Esophagus muscularis mucosa (tissue), 3 donors: Measurements from ENCODE around the gene DDX23.

Experiments
- POLR2AphosphoS5 ChIP-seq, 2 donors: sonication (generic); formaldehyde crosslinking; IDR thresholded peaks; one replicate each; pipeline ENCODE4 v1.6.1; 2017; ENCODE audit warnings: antibody characterized with exemption in 2 of 2
- TF ChIP-seq, protein P1 (sequence below), 3 experiments: fragments of 200-600 bp in 2 of 3; fragments of 450-650 bp in 1 of 3; sonication (generic) in 2 of 3; IDR thresholded peaks; one replicate each; pipeline ENCODE4 v1.5.1; 2017 to 2019; ENCODE audit warnings: antibody characterized with exemption in 3 of 3, mild to moderate bottlenecking in 2 of 3, moderate library complexity in 1 of 3

DNA sequence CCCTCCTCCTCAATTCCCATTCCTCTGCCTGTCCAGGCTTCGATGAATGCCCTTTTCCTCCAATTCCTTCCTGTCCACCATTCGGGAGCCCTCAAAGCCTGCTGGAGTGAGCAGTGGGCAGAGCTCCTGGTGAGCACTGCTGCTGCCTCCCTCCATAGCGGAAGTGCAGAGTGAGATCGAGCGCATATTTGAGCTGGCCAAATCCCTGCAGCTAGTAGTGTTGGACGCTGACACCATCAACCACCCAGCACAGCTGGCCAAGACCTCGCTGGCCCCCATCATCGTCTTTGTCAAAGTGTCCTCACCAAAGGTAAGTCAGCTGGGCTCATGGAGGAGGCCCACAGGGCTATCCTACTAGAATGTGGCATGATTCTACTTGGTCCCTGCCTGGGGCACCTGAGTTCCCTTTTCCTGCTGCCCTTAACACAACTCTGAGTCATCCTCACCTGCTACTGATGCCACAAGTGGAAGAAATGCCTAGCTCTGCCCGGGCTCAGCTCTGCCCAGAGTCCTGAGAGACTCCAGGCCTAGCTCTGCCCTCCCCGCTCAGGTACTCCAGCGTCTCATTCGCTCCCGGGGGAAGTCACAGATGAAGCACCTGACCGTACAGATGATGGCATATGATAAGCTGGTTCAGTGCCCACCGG is 25.6 kb downstream of the DDX23 start:
- TF ChIP-seq, protein P1, sequence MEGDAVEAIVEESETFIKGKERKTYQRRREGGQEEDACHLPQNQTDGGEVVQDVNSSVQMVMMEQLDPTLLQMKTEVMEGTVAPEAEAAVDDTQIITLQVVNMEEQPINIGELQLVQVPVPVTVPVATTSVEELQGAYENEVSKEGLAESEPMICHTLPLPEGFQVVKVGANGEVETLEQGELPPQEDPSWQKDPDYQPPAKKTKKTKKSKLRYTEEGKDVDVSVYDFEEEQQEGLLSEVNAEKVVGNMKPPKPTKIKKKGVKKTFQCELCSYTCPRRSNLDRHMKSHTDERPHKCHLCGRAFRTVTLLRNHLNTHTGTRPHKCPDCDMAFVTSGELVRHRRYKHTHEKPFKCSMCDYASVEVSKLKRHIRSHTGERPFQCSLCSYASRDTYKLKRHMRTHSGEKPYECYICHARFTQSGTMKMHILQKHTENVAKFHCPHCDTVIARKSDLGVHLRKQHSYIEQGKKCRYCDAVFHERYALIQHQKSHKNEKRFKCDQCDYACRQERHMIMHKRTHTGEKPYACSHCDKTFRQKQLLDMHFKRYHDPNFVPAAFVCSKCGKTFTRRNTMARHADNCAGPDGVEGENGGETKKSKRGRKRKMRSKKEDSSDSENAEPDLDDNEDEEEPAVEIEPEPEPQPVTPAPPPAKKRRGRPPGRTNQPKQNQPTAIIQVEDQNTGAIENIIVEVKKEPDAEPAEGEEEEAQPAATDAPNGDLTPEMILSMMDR (IDR thresholded peaks at IDR 0.05) = no peak
- TF ChIP-seq POLR2AphosphoS5 (IDR thresholded peaks at IDR 0.05) = no peak
